Measurements from ENCODE around the gene CDH13. TPM values are rescaled to one million over a fixed set of nuclear protein-coding genes. Genes with fewer than 3 reads are reported as not detected.

Gene CDH13
- total and polyA plus RNA-seq, 2 experiments from 2014 or later = 1.6 to 4.4 TPM

- no peak for TF ChIP-seq ZNF462 (CRISPR knock-in tag; IDR thresholded peaks at IDR 0.05)
- no peak for TF ChIP-seq REST (IDR thresholded peaks at IDR 0.05; ENCODE audit: unreplicated experiment)
- no peak for TF ChIP-seq STAT1 (IDR thresholded peaks at IDR 0.05; ENCODE audit: unreplicated experiment)
- TF ChIP-seq CTCF (conservative IDR thresholded peaks at IDR 0.05; ENCODE audit: low read depth in 2 of 2) = no peak
Observed at GRCh38 chr16:83100679-83101078, 473.9 kb downstream of the CDH13 start (continued).

All from GM23338 (cell line).